ENCODE results near the gene TSPAN14. TPM values are rescaled to one million over a fixed set of nuclear protein-coding genes. Genes with fewer than 3 reads are reported as not detected.
A peak's percentile ranks its signal among the peaks of the same experiment; 100 is the strongest.

TSPAN14 gene
- total RNA-seq, 1 donor from 2014 or later = 21.1 TPM

GRCh38 chr10:80520661-80521470, 66.8 kb downstream of the TSPAN14 start:
- TF ChIP-seq CTCF (IDR thresholded peaks at IDR 0.05; ENCODE audit: insufficient read depth, low read length, severe bottlenecking) = no peak
- DNase-seq (ENCODE audit: low read depth) = no peak
- Histone ChIP-seq H3K27me3 (ENCODE audit: control insufficient read depth, insufficient read depth, low read length) (no peaks in the 10 kb centered on the region), H3K4me3 (ENCODE audit: low read depth, low read length) (no peak overlapping the region), H3K36me3 (ENCODE audit: control insufficient read depth, insufficient read depth, low read length) (peaks cover 13% of the 10 kb centered on the region)
- FAIRE-seq = no peak

GRCh38 chr10:80522756-80523363, 68.8 kb downstream of the TSPAN14 start:
- TF ChIP-seq CTCF (IDR thresholded peaks at IDR 0.05; ENCODE audit: insufficient read depth, low read length, severe bottlenecking) = no peak
- peaks cover 8% of the 10 kb centered on the region for H3K36me3 ChIP-seq (ENCODE audit: control insufficient read depth, insufficient read depth, low read length)
- peak; percentile 69 for DNase-seq (ENCODE audit: low read depth)
- FAIRE-seq = peak; percentile 52
- no peaks in the 10 kb centered on the region for H3K27me3 ChIP-seq (ENCODE audit: control insufficient read depth, insufficient read depth, low read length)
- H3K4me3 ChIP-seq (ENCODE audit: low read depth, low read length) = no peak overlapping the region

GRCh38 chr10:80523773-80524172, 69.7 kb downstream of the TSPAN14 start:
- DNase-seq (ENCODE audit: low read depth) = peak; percentile 62
- Histone ChIP-seq H3K4me3 (ENCODE audit: low read depth, low read length) (no peak overlapping the region), H3K27me3 (ENCODE audit: control insufficient read depth, insufficient read depth, low read length) (no peaks in the 10 kb centered on the region), H3K36me3 (ENCODE audit: control insufficient read depth, insufficient read depth, low read length) (peaks cover 1% of the 10 kb centered on the region)
- no peak for FAIRE-seq
- no peak for TF ChIP-seq CTCF (IDR thresholded peaks at IDR 0.05; ENCODE audit: insufficient read depth, low read length, severe bottlenecking)

- H3K27me3 ChIP-seq (ENCODE audit: control insufficient read depth, insufficient read depth, low read length) = no peaks in the 10 kb centered on the region
- no peak for FAIRE-seq
- no peak for DNase-seq (ENCODE audit: low read depth)
- H3K36me3 ChIP-seq (ENCODE audit: control insufficient read depth, insufficient read depth, low read length) = peaks cover 1% of the 10 kb centered on the region
- H3K4me3 ChIP-seq (ENCODE audit: low read depth, low read length) = no peak overlapping the region
- TF ChIP-seq CTCF (IDR thresholded peaks at IDR 0.05; ENCODE audit: insufficient read depth, low read length, severe bottlenecking) = no peak
These were observed 70.2 kb downstream of the TSPAN14 start for GRCh38 chr10:80524190-80524909.

GRCh38 chr10:80526218-80526617, 72.1 kb downstream of the TSPAN14 start:
- TF ChIP-seq CTCF (IDR thresholded peaks at IDR 0.05; ENCODE audit: insufficient read depth, low read length, severe bottlenecking) = no peak
- FAIRE-seq = no peak
- H3K27me3 ChIP-seq (ENCODE audit: control insufficient read depth, insufficient read depth, low read length) = no peaks in the 10 kb centered on the region
- no peaks in the 10 kb centered on the region for H3K36me3 ChIP-seq (ENCODE audit: control insufficient read depth, insufficient read depth, low read length)
- DNase-seq (ENCODE audit: low read depth) = no peak
- no peak overlapping the region for H3K4me3 ChIP-seq (ENCODE audit: low read depth, low read length)

Data from bronchial epithelial cell (primary cell).